Activated CD4-positive, alpha-beta T cell treated with anti-CD3 and anti-CD28 coated beads, Interleukin-2, Interleukin-6, amounts not matched to agents 100 ng/mL and 50 ng/mL, durations not matched to agents 16 hours and 8 hours (primary cell): Measurements from ENCODE around the gene CSNK2A3.
"Not testable (repeated sequence)": the region's sequence is repeated elsewhere in the genome, so short reads cannot be mapped to it uniquely, and the experiment has no call there.

Experiments used
- DNase-seq: peaks from one replicate; pipeline ENCODE4 v3.0.0-alpha.2; 2020

Gene CSNK2A3

DNA sequence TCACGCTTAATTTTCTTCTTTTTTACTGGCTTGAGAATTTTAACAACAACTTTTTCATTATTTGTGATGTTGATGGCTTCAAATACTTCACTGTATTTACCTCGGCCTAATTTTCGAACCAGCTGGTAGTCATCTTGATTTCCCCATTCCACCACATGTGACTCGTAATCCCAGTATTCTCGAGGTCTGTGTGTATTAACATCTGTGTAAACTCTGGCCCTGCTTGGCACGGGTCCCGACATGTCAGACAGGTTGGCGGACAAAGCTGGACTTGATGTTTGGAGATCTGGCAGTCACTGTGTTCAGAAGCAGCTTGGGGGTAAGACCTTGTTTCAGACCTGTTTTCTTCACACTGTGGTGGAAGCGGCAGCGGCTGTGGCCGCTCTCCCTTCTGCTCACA lies at the start of gene CSNK2A3:
Gene CSNK2A3 (minus strand): TSS at position 373 of the 400 bp plus-strand sequence. CDS start 131 bp downstream, at position 242.
- DNase-seq: not testable (repeated sequence)

- DNase-seq: no peak
Observed at GRCh38 chr11:11401960-11402535, 49.0 kb upstream of the CSNK2A3 start.

GRCh38 chr11:11400635-11401232 lies 47.7 kb upstream of the CSNK2A3 start:
- no peak for DNase-seq

GRCh38 chr11:11400121-11400520 lies 47.1 kb upstream of the CSNK2A3 start:
- DNase-seq: no peak

DNA sequence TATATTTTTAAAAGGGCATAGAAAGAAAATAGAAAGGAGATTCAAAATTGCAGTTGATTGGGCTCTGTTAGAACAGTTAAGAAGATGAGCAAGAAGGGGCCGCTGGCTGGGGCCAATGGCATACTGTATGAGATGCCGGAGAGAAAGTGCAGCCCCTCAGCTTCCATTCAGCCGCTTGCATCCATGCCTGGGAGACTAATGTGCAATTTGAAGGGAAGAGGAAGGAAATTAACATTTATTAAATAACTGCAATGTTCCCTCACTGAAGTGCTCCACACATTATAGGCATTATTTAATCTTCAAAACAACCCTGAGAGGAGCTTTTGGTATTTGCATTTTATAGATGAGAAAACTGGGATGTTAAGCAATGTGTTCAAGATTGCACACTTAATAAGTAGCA lies 44.7 kb upstream of the CSNK2A3 start:
- DNase-seq: no peak

GRCh38 chr11:11397036-11397415 lies 44.0 kb upstream of the CSNK2A3 start:
- DNase-seq: no peak

DNA sequence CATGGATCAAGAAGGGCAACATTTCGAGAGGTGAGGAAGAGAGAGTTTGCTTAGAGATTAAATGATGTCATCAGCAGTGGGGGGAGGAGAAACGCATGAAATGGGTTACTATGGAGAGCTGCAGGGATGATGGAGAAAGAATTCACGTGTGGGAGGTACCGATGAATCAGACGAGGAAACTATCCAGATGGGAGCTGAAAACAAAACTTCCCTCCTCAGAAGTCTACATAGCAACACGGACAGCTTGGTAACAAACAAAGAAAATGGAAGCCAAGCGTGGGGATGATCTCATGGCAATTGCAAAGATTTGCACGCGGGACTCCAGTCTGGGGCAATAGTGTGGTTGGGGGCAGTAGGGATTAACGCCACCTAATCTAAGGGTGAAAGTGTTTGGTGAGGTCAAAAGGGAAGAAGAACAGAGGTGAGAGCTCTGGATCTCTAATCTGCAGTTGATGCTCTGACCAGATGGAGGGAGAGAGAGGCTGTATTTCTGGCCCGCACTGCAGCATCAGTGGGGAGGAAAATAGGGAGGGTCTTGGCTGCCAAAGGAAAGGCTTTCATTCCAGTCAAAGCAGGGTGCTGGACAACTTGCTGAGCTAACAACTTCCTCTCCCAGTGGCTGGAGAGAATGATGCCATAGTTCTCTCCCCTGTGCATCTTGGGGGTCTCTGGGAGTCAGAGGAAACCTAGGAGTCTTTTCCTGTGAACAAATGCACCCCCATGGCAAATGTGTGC lies 43.4 kb upstream of the CSNK2A3 start:
- no peak for DNase-seq

- no peak for DNase-seq
Observed at GRCh38 chr11:11395126-11395525, 42.1 kb upstream of the CSNK2A3 start.

DNA sequence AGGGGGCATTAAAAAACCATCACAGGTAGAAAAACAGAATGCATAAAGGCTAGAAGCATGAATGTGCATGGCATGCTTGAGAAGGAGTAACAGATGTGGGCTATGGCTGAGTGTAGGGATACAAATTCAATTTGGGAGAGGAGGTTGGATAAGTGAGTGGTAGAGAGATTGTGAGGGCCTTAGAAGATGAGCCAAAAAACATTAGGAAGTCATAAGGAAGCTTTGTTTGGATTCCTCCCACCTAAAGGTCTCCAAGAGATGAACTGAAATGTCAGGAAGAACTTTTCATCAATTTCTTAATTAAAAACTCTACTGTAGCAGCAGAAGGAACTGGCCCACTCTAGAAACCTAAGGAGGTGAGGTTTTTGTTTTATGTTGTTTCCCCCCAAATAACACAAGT lies 41.2 kb upstream of the CSNK2A3 start:
- no peak for DNase-seq

DNA sequence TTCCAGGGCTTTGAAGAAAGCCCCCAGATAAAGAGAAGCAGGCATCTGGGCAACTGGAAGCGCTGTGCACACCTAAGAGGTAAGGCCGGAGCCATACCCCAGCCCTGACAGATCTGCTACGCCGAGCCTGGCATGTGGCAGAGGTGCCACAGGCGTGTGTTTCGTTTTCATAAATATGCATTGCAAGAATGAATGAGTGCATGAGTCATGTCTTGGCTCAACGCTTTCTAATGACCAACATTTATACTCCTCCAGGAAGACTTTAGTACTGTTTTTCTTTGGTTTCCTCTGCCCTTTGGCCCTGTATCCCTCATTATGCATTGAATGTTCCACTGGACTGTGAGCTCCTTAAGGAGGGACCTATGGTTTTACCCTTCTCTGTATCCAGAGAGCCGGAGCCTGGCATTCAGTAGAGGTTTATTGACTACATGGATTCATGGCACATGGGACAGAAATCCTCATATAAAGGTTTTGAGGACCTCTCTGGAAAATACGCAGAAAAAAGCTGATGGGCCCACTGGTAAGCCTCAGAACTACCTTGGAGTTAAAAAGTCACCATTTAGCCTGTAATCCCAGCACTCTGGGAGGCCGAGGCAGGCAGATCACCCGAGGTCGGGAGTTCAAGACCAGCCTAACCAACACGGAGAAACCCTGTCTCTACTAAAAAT lies 38.9 kb upstream of the CSNK2A3 start:
- peak; percentile 4 for DNase-seq

GRCh38 chr11:11391169-11391568 lies 38.1 kb upstream of the CSNK2A3 start:
- DNase-seq: no peak

DNA sequence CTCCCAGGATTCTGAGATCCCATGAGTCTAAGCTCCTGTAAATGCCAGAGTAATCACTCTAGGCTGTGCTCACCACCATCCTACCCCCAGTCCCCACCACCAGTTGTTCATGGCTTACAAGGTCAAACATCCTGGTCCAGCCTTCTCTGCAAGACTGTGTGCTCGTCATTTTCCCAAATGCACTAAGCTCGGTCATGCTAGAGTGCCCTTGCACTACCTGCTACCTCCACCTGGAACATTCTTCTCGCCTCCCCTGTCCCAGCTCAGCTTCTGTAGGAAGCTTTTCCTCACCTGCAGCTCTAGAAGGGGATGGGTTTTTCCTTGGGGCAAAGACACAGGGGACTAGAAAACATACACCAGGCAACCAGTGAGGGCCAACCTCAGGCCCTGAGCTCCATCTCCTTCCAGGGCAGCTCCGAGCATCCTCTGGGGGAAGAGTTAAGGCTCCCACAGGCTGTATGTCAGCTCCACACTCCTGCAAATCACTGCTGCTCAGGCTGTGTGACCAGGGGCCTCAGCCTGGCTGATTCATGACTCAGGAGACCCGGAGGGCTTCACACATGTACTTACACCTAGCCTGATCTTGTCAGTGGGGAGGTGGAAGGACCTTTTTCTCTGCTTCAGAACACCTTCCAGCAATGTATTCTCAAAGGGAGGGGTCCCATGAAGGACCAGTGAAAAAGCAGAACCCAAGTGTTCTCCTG lies 37.2 kb upstream of the CSNK2A3 start:
- DNase-seq: no peak

GRCh38 chr11:11389238-11389637 lies 36.2 kb upstream of the CSNK2A3 start:
- no peak for DNase-seq

GRCh38 chr11:11387622-11388305 lies 34.7 kb upstream of the CSNK2A3 start:
- DNase-seq: no peak

- no peak for DNase-seq
Observed at GRCh38 chr11:11387207-11387606, 34.2 kb upstream of the CSNK2A3 start.

DNA sequence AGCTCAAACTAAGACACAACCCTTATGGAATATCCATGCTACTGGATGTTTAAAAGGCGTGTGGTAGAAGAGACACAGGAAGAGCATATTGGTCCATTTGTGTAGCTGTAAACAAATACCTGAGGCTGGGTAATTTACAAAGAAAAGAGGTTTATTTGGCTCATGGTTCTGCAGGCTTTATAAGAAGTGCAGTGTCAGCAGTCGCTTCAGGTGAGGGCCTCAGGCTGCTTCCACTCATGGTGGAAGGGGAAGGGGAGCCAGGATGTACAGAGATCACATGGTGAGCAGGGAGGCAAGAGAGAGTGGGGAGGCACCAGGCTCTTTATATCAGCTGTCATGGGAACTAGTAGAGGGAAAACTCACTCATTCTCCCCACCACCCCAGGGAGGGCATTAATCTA lies 31.8 kb upstream of the CSNK2A3 start:
- no peak for DNase-seq

GRCh38 chr11:11383995-11384394 lies 30.9 kb upstream of the CSNK2A3 start:
- no peak for DNase-seq

GRCh38 chr11:11382858-11383532 lies 29.9 kb upstream of the CSNK2A3 start:
- no peak for DNase-seq

DNA sequence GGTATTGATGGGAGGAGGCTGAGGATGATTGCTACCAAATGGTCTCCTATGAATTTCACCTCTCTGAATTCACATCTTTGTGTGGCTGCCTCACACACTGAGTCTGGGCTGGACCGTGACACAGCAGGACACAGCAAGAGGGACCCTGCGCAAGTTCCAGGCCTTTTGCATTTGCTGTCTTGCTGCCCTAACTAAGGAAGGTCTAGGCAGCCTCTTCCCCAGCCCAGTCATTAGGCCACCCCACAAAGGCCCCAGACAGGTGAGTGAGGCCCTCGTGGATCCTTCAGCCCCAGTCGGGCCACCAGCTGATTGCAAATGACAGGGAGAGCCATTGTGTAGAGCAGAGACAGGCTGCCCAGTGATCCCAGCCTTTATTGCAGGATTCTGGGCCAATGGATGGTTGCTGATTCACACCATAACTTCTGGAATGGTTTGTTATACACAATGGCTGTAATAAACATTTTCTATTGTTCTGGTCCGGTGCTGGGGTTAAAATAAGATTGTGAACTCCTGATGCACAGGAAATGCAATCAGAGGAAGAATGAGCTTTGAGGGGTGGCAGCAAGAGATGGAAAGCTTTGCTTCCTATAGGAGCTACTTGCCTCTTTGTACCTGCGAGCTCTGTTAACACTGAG lies 28.5 kb upstream of the CSNK2A3 start:
- no peak for DNase-seq

GRCh38 chr11:11380883-11381282 lies 27.8 kb upstream of the CSNK2A3 start:
- no peak for DNase-seq

- no peak for DNase-seq
Observed at GRCh38 chr11:11380340-11380739, 27.3 kb upstream of the CSNK2A3 start.

- no peak for DNase-seq
Observed at GRCh38 chr11:11379661-11380060, 26.6 kb upstream of the CSNK2A3 start.
